Skeletal muscle satellite cell (primary cell): Measurements from ENCODE around the gene PAM.

Experiments used
- H3K27me3 ChIP-seq: 2 replicates; pipeline ENCODE4 v1.7.0; 2013; ENCODE audit warnings: low read length; ENCODE audit not compliant: control insufficient read depth, insufficient read depth
- H3K36me3 ChIP-seq: 2 replicates; pipeline ENCODE4 v1.7.0; 2013; ENCODE audit warnings: mild to moderate bottlenecking, control low read depth, low read length; ENCODE audit not compliant: insufficient read depth
- H3K4me1 ChIP-seq: 2 replicates; pipeline ENCODE4 v1.7.0; 2013; ENCODE audit warnings: low read length; ENCODE audit not compliant: control insufficient read depth, insufficient read depth
- H3K4me2 ChIP-seq: 2 replicates; pipeline ENCODE4 v1.7.0; 2013; ENCODE audit warnings: mild to moderate bottlenecking, low read length
- H3K4me3 ChIP-seq: 2 replicates; pipeline ENCODE4 v1.7.0; 2013; ENCODE audit warnings: low read length
- H3K9ac ChIP-seq: 2 replicates; pipeline ENCODE4 v1.7.0; 2013; ENCODE audit warnings: mild to moderate bottlenecking, low read depth, low read length, moderate library complexity
- H3K9me3 ChIP-seq: replicated peaks from 2 replicates; pipeline ENCODE4 v1.7.0; 2013; ENCODE audit warnings: mild to moderate bottlenecking, control low read depth, low read length

Gene PAM

GRCh38 chr5:102819634-102820033 is 64.5 kb downstream of the PAM start:
- Histone ChIP-seq H3K9me3 (no peaks in the 10 kb centered on the region), H3K4me2 (no peak overlapping the region), H3K36me3 (no peaks in the 10 kb centered on the region), H3K27me3 (no peaks in the 10 kb centered on the region), H3K4me3 (no peak overlapping the region), H3K9ac (no peak overlapping the region), H3K4me1 (peaks cover 12% of the 10 kb centered on the region)

GRCh38 chr5:102823441-102823874 is 68.4 kb downstream of the PAM start:
- Histone ChIP-seq H3K36me3 (no peaks in the 10 kb centered on the region), H3K4me3 (no peak overlapping the region), H3K4me2 (no peak overlapping the region), H3K9ac (no peak overlapping the region), H3K4me1 (peaks cover 21% of the 10 kb centered on the region), H3K9me3 (no peaks in the 10 kb centered on the region), H3K27me3 (no peaks in the 10 kb centered on the region)

GRCh38 chr5:102826629-102827028 is 71.5 kb downstream of the PAM start:
- H3K4me1 ChIP-seq = peaks cover 21% of the 10 kb centered on the region
- no peak overlapping the region for H3K4me2 ChIP-seq
- no peaks in the 10 kb centered on the region for H3K36me3 ChIP-seq
- H3K9ac ChIP-seq = no peak overlapping the region
- H3K4me3 ChIP-seq = no peak overlapping the region
- H3K27me3 ChIP-seq = no peaks in the 10 kb centered on the region
- no peaks in the 10 kb centered on the region for H3K9me3 ChIP-seq

- no peaks in the 10 kb centered on the region for H3K36me3 ChIP-seq
- no peaks in the 10 kb centered on the region for H3K27me3 ChIP-seq
- H3K9me3 ChIP-seq = no peaks in the 10 kb centered on the region
- H3K4me1 ChIP-seq = peaks cover 9% of the 10 kb centered on the region
- no peak overlapping the region for H3K4me2 ChIP-seq
- H3K9ac ChIP-seq = no peak overlapping the region
- H3K4me3 ChIP-seq = no peak overlapping the region
Measured at GRCh38 chr5:102830241-102830640, 75.1 kb downstream of the PAM start.

GRCh38 chr5:102832445-102832844 is 77.3 kb downstream of the PAM start:
- Histone ChIP-seq H3K4me1 (no peaks in the 10 kb centered on the region), H3K4me2 (no peak overlapping the region), H3K4me3 (no peak overlapping the region), H3K36me3 (no peaks in the 10 kb centered on the region), H3K9ac (no peak overlapping the region), H3K27me3 (no peaks in the 10 kb centered on the region), H3K9me3 (no peaks in the 10 kb centered on the region)

DNA sequence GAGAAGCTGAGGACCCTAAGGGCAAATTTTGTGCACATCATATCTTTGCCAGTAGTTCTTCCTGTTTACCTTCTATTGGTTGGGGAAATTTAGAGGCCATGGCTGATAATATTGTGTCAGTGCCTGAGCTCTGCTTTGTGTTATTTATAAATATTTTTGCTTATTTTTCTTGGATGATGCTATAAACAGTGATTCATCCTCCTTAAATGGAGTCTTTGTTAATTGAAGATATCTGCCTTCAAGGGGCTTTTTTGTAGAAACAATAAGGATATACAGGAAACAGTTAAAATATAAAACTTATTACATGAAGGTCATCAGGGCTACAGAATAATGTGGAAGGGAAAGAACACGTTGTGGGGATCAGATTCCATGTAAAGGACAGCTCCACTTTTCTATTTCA is 78.0 kb downstream of the PAM start:
- Histone ChIP-seq H3K4me3 (no peak overlapping the region), H3K4me1 (no peaks in the 10 kb centered on the region)

GRCh38 chr5:102834438-102834964 is 79.4 kb downstream of the PAM start:
- Histone ChIP-seq H3K4me3 (no peak overlapping the region), H3K27me3 (no peaks in the 10 kb centered on the region), H3K36me3 (no peaks in the 10 kb centered on the region), H3K4me1 (no peaks in the 10 kb centered on the region), H3K9ac (no peak overlapping the region), H3K9me3 (no peaks in the 10 kb centered on the region), H3K4me2 (no peak overlapping the region)

More for the DNA sequence above, 78.0 kb downstream of the PAM start:
- Histone ChIP-seq H3K9me3 (no peaks in the 10 kb centered on the region), H3K27me3 (no peaks in the 10 kb centered on the region), H3K4me2 (no peak overlapping the region), H3K36me3 (no peaks in the 10 kb centered on the region), H3K9ac (no peak overlapping the region)

GRCh38 chr5:102835717-102836116 is 80.6 kb downstream of the PAM start:
- Histone ChIP-seq H3K4me3 (no peak overlapping the region), H3K27me3 (no peaks in the 10 kb centered on the region), H3K4me2 (no peak overlapping the region), H3K36me3 (no peaks in the 10 kb centered on the region), H3K9ac (no peak overlapping the region), H3K9me3 (no peaks in the 10 kb centered on the region), H3K4me1 (no peaks in the 10 kb centered on the region)

DNA sequence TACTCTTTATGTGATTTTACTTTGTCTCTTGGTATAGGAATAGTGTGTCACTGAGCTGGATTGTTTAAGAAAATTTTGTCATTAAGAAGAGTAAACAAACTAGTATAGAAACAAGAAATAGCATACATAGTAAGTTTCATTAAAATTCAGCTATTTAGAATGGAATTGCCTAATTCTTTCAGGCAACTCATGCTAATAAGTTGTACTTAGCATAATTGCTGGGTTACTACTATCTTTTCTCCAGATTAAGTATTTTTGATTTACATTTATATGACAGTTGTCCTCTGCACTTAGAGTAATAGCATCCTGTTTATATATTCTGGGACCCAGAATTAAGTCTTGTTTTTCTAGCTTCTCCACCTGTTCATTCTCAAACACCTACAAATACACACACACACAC is 85.9 kb downstream of the PAM start:
- Histone ChIP-seq H3K9me3 (no peaks in the 10 kb centered on the region), H3K36me3 (no peaks in the 10 kb centered on the region), H3K4me1 (no peaks in the 10 kb centered on the region), H3K9ac (no peak overlapping the region), H3K4me2 (no peak overlapping the region), H3K27me3 (no peaks in the 10 kb centered on the region), H3K4me3 (no peak overlapping the region)

DNA sequence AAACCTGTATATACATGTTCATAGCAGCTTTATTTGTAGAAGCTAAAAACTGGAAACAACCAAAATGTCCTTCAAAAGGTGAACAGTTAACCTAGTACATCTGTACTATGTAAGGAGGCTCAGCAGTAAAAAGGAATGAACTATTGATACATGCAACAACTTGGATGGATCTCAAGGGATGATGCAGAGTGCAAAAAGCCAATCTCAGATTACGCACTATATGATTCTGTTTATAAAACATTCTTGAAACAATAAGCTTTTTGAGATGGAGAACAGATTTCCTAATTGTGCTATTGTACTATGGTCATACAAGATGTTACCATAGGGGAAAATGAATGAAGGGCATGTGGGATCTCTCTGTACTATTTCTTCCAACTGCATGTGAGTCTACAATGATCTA is 88.9 kb downstream of the PAM start:
- no peak overlapping the region for H3K9ac ChIP-seq
- no peak overlapping the region for H3K4me2 ChIP-seq
- no peak overlapping the region for H3K4me3 ChIP-seq
- no peaks in the 10 kb centered on the region for H3K27me3 ChIP-seq
- H3K4me1 ChIP-seq = no peaks in the 10 kb centered on the region
- H3K36me3 ChIP-seq = no peaks in the 10 kb centered on the region
- H3K9me3 ChIP-seq = no peaks in the 10 kb centered on the region

DNA sequence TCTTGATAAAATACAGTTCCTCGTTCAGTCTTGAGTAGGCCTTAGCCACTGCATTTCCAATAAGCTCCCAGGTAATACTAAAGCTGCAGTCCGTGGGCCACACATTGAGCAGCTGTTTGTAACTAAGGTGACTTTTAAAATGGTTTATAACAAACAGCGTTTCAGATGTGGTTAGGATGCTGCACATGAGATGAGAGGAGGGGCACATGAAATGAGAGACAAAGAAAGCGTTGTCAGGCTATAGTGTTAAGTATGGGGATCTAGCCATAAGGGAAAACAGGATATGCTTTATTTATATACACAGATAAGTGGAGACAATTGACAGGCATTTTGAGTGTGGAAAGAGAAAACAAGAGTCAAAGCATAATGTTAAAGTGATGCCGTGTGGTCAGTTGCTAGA is 89.9 kb downstream of the PAM start:
- Histone ChIP-seq H3K9me3 (no peaks in the 10 kb centered on the region), H3K36me3 (no peaks in the 10 kb centered on the region), H3K4me2 (no peak overlapping the region)

DNA sequence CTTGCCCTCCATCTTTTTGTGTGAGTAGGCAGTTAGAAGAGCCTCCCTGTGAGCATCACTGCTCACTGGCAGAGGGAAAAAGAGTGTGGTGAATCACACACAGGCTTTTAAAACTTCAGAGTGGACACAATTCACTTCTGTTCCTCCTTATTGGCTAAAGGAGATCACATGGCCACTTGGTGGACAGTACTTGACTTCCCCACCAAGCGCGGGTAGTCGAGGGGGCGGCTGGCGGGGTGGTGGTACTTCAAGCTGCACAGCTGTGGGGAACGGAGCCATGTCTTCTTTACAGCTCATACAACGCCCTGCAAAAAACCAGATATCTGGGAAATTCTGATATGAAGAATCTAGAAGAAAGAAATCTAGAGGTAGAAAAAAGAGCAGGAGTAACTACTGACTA is 95.4 kb downstream of the PAM start:
- no peaks in the 10 kb centered on the region for H3K27me3 ChIP-seq
- no peak overlapping the region for H3K4me2 ChIP-seq
- no peak overlapping the region for H3K4me3 ChIP-seq
- H3K9me3 ChIP-seq = no peaks in the 10 kb centered on the region
- no peaks in the 10 kb centered on the region for H3K36me3 ChIP-seq
- no peak overlapping the region for H3K9ac ChIP-seq
- H3K4me1 ChIP-seq = peaks cover 7% of the 10 kb centered on the region

More for the DNA sequence above, 89.9 kb downstream of the PAM start:
- H3K9ac ChIP-seq = no peak overlapping the region
- no peak overlapping the region for H3K4me3 ChIP-seq
- H3K4me1 ChIP-seq = no peaks in the 10 kb centered on the region
- no peaks in the 10 kb centered on the region for H3K27me3 ChIP-seq
